SJSA1 (cell line): ENCODE measurements around the gene AVPR2. TPM values are rescaled to one million over a fixed set of nuclear protein-coding genes. Genes with fewer than 3 reads are reported as not detected.

Experiments used
- DNase-seq, 2 experiments: peaks; one replicate each; pipeline ENCODE4 v3.0.0-alpha.2; 2015 to 2020; ENCODE audit warnings: low spot score in 2 of 2, low read depth in 1 of 2
- H3K27ac ChIP-seq: fragments of 250-450 bp; sonication (Bioruptor Pico); 2 replicates; pipeline ENCODE4 v1.5.1; 2020; ENCODE audit warnings: mild to moderate bottlenecking, moderate library complexity
- H3K27me3 ChIP-seq: fragments of 250-450 bp; sonication (Bioruptor Pico); replicated peaks from 2 replicates; pipeline ENCODE4 v1.5.1; 2020; ENCODE audit warnings: mild to moderate bottlenecking, moderate library complexity
- H3K36me3 ChIP-seq: fragments of 250-450 bp; sonication (Bioruptor Pico); 2 replicates; pipeline ENCODE4 v1.5.1; 2020; ENCODE audit warnings: mild to moderate bottlenecking
- H3K4me1 ChIP-seq: fragments of 250-450 bp; sonication (Bioruptor Pico); replicated peaks from 2 replicates; pipeline ENCODE4 v1.6.1; 2021; ENCODE audit warnings: mild to moderate bottlenecking
- H3K4me3 ChIP-seq: fragments of 250-450 bp; sonication (Bioruptor Pico); 2 replicates; pipeline ENCODE4 v1.5.1; 2020; ENCODE audit warnings: mild to moderate bottlenecking
- H3K9me3 ChIP-seq: fragments of 250-450 bp; sonication (Bioruptor Pico); replicated peaks from 2 replicates; pipeline ENCODE4 v1.5.1; 2020; ENCODE audit warnings: mild to moderate bottlenecking
- total RNA-seq: library from RNA; depleted of rRNA; stranded (reverse); fragments of >200 nt; shearing (Covaris generic); gene quantifications from 2 replicates; pipeline ENCODE4 v1.2.3, GENCODE V29; 2014

The AVPR2 gene
- total RNA-seq, 1 experiment from 2014 or later: not detected

GRCh38 chrX:153945956-153946943 is 41.8 kb downstream of the AVPR2 start:
- Histone ChIP-seq H3K27me3 (no peaks in the 10 kb centered on the region), H3K4me3 (no peak overlapping the region), H3K36me3 (peaks cover 30% of the 10 kb centered on the region), H3K27ac (no peak overlapping the region), H3K9me3 (no peaks in the 10 kb centered on the region), H3K4me1 (no peaks in the 10 kb centered on the region)
- DNase-seq: no peak

DNA sequence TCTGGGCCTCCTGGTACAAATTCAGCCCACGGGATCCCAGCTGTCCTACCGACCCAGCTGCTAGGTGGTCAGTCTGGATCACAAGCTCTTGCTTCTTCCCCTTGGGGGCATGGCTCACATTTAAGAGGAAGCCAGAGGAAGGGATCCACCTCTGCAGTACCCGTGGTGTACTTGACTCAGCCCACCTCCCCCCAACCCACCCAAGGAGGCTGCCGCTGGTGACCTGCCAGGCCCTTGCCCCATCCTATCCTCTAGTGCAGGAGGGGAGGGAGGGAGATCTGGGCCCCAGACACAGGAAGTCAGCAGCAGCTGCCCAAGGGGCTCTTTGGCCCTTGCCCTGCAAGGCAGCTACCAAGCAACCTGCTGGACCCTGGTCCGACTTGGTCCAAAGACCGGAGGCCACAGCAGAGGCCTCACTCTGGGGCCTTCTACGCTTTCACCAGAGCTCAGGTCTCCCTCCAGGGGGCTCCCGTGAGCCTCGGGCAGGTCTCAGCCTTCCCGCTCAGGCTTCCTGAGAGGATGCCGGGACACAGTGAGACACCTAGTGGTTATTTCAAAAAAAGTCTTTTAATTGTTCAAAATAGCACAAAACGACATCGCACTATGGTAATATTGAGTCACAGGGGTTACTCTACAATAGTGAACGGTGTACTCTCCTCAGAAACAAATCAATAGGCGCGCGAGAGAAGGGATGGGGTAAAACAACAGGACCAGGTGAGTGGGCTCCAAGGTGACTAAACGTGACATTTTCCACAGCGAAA is 42.7 kb downstream of the AVPR2 start:
- Histone ChIP-seq H3K27me3 (no peaks in the 10 kb centered on the region), H3K4me1 (no peaks in the 10 kb centered on the region), H3K9me3 (no peaks in the 10 kb centered on the region), H3K4me3 (no peak overlapping the region), H3K27ac (no peak overlapping the region), H3K36me3 (peaks cover 39% of the 10 kb centered on the region)
- DNase-seq: peak; percentile 57 to 81

- no peaks in the 10 kb centered on the region for H3K27me3 ChIP-seq
- H3K36me3 ChIP-seq: peaks cover 48% of the 10 kb centered on the region
- H3K4me1 ChIP-seq: peaks cover under 1% of the 10 kb centered on the region
- no peak for DNase-seq
- no peak overlapping the region for H3K4me3 ChIP-seq
- H3K9me3 ChIP-seq: no peaks in the 10 kb centered on the region
- H3K27ac ChIP-seq: no peak overlapping the region
Measured at GRCh38 chrX:153948002-153948466, 43.6 kb downstream of the AVPR2 start.

DNA sequence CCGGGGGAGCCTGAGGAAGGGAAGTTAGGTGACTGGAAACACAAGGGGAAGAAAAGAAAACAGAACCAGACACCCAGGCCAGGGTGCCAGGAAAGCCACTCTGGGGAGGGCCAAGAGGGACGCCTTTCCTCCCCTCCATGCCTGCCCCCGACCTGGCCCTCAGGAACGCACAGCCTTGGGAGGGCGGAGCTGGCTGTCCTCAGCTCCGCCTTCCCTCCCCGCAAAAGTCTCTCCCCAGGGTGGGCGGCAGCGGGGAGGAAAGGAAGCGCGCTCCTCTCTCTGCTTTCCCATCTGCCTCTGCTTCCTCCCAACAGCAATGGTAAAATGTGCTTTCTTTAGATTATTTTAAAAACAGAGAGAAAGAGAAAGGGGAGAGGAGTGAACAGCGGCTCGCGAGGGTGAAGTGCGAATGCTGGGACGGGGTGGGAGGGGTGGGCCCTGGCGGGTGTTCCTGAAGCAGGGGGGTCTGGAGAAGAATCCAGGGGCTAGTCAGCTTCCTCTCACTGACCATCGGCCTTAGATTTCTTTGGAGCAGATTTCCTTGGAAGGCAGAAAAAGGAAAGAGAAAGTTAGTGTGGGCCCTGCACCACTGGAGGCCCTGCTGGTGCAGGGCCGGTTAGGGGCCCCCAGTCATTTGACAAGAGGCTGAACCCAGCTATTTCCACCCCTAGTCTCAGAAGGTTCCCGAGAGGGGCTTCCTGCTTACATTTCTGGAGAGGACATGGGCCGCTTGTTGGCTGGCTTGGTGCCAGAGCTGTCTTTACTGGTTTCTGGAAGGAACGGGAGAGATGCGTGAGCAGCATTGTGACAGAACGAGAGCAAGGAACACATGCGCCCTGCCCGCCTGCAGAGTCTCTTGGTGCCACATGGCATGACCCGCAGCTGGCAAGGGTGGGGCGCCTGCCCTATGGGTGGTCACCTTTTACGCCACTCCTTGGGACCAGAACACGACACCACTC is 44.7 kb downstream of the AVPR2 start:
- Histone ChIP-seq H3K36me3 (peaks cover 59% of the 10 kb centered on the region), H3K4me3 (no peak overlapping the region), H3K27me3 (no peaks in the 10 kb centered on the region), H3K27ac (no peak overlapping the region), H3K4me1 (peaks cover 3% of the 10 kb centered on the region), H3K9me3 (no peaks in the 10 kb centered on the region)
- DNase-seq: no peak

- H3K36me3 ChIP-seq: peaks cover 69% of the 10 kb centered on the region
- no peaks in the 10 kb centered on the region for H3K27me3 ChIP-seq
- H3K4me1 ChIP-seq: peaks cover 3% of the 10 kb centered on the region
- H3K4me3 ChIP-seq: no peak overlapping the region
- H3K9me3 ChIP-seq: no peaks in the 10 kb centered on the region
- H3K27ac ChIP-seq: no peak overlapping the region
- no peak for DNase-seq
Measured at GRCh38 chrX:153950127-153950526, 45.7 kb downstream of the AVPR2 start.

GRCh38 chrX:153951683-153952372 is 47.4 kb downstream of the AVPR2 start:
- peaks cover 3% of the 10 kb centered on the region for H3K4me1 ChIP-seq
- H3K36me3 ChIP-seq: peaks cover 83% of the 10 kb centered on the region
- no peak overlapping the region for H3K4me3 ChIP-seq
- H3K27me3 ChIP-seq: no peaks in the 10 kb centered on the region
- DNase-seq: no peak
- H3K9me3 ChIP-seq: no peaks in the 10 kb centered on the region
- no peak overlapping the region for H3K27ac ChIP-seq

DNA sequence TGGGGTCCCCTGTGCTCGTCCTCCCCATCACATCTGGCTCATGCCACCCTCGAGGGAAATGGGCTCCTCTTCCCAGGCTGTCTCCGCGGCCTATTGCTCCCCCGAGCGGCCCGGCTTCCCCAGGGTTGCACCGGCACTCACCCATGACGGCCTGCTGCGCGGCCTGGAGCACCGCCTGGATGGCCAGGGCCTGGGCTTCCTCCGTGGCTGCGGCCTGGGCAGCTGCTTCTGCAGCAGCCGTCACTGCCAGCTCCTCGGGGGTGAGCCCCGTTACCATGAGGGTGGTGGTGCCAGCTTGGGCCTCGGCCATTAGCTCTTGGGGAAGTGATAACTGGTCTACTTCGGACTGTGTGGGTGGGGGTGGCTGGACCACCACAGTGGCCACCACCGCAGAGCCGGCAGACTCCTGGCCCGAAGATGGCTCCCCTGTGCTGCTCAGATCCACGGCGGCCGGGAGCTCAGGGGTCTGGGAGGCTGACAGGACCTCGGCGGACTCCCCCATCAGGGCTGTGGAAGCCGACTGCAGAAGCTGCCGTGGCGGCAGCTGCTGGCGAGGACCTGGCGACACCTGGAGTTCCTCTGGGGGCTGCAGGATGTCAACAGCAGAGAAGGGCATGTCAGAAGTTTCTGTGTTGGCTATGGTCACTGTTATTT is 48.0 kb downstream of the AVPR2 start:
- no peak overlapping the region for H3K4me3 ChIP-seq
- H3K9me3 ChIP-seq: no peaks in the 10 kb centered on the region
- no peak for DNase-seq
- H3K27me3 ChIP-seq: no peaks in the 10 kb centered on the region
- H3K36me3 ChIP-seq: peaks cover 85% of the 10 kb centered on the region
- no peak overlapping the region for H3K27ac ChIP-seq
- peaks cover 3% of the 10 kb centered on the region for H3K4me1 ChIP-seq

DNA sequence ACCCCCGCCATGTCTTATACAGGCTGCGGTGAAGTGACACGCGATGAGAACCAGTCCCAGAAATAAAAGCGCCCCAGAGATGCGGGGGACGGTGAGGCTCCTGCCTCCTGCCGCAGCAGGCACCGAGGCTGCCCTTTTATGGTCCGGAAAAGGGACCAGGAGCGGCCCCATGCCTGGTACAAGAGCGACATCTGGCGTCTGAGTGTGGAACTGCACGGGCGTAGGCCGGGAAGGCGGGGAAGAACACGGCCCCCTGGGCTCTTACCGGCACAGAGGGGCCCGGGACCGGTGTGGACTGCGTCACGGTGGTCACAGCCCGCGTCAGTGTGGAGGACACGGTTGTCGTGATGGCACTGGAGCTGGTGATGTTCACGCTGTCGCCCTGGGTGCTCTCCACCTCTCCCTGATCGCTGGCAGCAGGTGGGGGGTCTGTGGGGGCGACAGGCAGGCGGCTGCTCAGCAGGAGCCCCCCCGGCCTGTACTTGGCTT is 48.9 kb downstream of the AVPR2 start:
- no peaks in the 10 kb centered on the region for H3K27me3 ChIP-seq
- no peak overlapping the region for H3K27ac ChIP-seq
- DNase-seq: peak; percentile 62 to 72
- no peak overlapping the region for H3K4me3 ChIP-seq
- peaks cover 3% of the 10 kb centered on the region for H3K4me1 ChIP-seq
- H3K9me3 ChIP-seq: no peaks in the 10 kb centered on the region
- peaks cover 89% of the 10 kb centered on the region for H3K36me3 ChIP-seq

DNA sequence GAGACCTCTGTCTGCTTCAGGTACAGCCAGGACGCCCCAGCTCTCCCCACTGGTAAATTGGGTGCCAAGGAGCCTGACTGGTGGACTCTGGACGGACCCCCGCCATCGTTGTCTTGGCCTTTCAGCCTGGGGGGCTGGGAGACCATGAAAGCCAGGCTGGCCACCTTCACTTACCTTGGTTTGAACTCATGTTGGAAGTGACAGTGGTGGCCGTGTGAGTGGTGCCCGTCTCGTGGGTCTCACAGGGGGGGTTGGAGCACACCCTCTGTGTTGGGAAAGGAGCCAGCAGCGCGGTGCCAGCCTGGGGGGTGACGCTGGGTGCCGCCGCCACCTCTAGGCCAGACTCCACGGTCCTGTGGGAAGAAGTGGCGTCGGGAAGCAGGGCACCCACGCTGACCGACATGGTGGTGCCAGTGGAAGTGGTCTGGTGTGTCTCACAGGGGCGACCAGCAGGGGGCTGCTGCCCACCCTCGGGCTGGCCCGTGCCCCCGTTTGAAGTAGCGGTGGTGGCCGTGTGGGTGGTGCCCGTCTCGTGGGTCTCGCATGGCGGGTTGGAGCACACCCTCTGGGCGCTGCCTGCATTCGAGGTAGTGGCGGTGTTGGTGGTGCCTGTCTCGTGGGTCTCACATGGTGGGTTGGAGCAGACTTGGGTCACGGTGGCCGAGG is 49.6 kb downstream of the AVPR2 start:
- H3K4me3 ChIP-seq: no peak overlapping the region
- H3K36me3 ChIP-seq: peaks cover 94% of the 10 kb centered on the region
- no peaks in the 10 kb centered on the region for H3K9me3 ChIP-seq
- H3K4me1 ChIP-seq: peaks cover 3% of the 10 kb centered on the region
- DNase-seq: no peak
- no peaks in the 10 kb centered on the region for H3K27me3 ChIP-seq
- no peak overlapping the region for H3K27ac ChIP-seq

DNA sequence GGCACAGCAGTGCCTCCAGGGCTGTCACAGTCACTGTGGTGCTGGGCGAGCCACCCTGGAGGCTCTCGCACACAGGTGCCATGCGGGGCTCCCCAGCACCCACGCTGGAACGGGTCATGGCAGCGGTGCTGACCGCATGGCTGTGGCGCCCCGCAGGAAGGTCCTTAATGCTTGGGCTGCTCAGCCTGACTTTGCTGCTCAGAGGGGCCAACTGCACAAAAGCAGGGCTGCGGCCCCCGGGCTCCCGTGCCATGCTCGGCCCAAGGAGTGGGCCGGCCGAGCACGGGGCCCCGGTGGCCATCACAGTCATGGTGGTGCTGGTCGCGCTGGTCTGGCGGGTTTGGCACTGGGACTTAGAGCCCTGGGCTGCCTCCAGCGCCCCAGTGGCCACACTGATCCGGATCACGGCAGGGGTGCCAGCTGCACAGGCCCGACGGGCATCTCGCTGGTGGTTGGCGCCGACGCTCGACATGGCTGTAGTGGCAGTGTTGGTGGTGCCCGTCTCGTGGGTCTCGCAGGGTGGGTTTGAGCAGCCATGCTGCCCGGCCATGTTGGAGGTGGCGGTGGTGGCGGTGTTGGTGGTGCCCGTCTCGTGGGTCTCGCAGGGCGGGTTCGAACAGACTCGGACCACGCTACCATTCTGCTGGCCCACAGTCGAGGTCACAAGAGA is 50.2 kb downstream of the AVPR2 start:
- Histone ChIP-seq H3K36me3 (peaks cover 97% of the 10 kb centered on the region), H3K9me3 (no peaks in the 10 kb centered on the region)
- DNase-seq: no peak

GRCh38 chrX:153955228-153955732 is 50.8 kb downstream of the AVPR2 start:
- no peaks in the 10 kb centered on the region for H3K27me3 ChIP-seq
- no peak overlapping the region for H3K27ac ChIP-seq
- no peaks in the 10 kb centered on the region for H3K9me3 ChIP-seq
- H3K36me3 ChIP-seq: peaks cover 97% of the 10 kb centered on the region
- no peak for DNase-seq
- H3K4me3 ChIP-seq: no peak overlapping the region
- H3K4me1 ChIP-seq: peaks cover 3% of the 10 kb centered on the region

More for the DNA sequence above, 50.2 kb downstream of the AVPR2 start:
- Histone ChIP-seq H3K4me3 (no peak overlapping the region), H3K27ac (no peak overlapping the region), H3K27me3 (no peaks in the 10 kb centered on the region), H3K4me1 (peaks cover 3% of the 10 kb centered on the region)
